Spinal cord (tissue), 10 donors: Measurements from ENCODE around the gene FOXF2. TPM values are rescaled to one million over a fixed set of nuclear protein-coding genes. Genes with fewer than 3 reads are reported as not detected.

ENCODE experiments used
- DNase-seq, 6 donors: peaks; one replicate each; pipeline versions ENCODE4 v3.0.0 to v3.0.0-alpha.2; 2013 to 2015; ENCODE audit warnings: low spot score in 6 of 6, low read depth in 4 of 6
- H3K27ac ChIP-seq: one replicate; pipeline ENCODE4 v1.5.1; 2013; ENCODE audit warnings: low read depth, low read length, control low read depth
- H3K27me3 ChIP-seq: one replicate; pipeline ENCODE4 v1.6.1; 2013; ENCODE audit warnings: low read length; ENCODE audit not compliant: control insufficient read depth, insufficient read depth
- H3K36me3 ChIP-seq: one replicate; pipeline ENCODE4 v1.6.1; 2013; ENCODE audit warnings: low read length; ENCODE audit not compliant: control insufficient read depth, insufficient read depth
- H3K4me1 ChIP-seq: one replicate; pipeline ENCODE4 v1.6.1; 2013; ENCODE audit warnings: low read length; ENCODE audit not compliant: control insufficient read depth, insufficient read depth
- H3K4me3 ChIP-seq: one replicate; pipeline ENCODE4 v1.5.1; 2013; ENCODE audit warnings: low read depth, low read length, control low read depth
- H3K9me3 ChIP-seq: one replicate; pipeline ENCODE4 v1.6.1; 2013; ENCODE audit warnings: low read length; ENCODE audit not compliant: control insufficient read depth, insufficient read depth
- WGBS: methylation state at CpG from one replicate; pipeline ENCODE4 v1.1.5; 2013; ENCODE audit warnings: missing lambda C conversion rate; ENCODE audit not compliant: insufficient coverage; 5-methylcytosine and 5-hydroxymethylcytosine counted together
- polyA plus RNA-seq, 2 donors: library from polyadenylated mRNA; unstranded; fragments of 120-200 nt; gene quantifications; one replicate each; pipeline ENCODE4 v1.2.1, GENCODE V29; 2013; ENCODE audit not compliant: insufficient read length in 2 of 2
- total RNA-seq, 2 donors: library from RNA; depleted of rRNA in 1 of 2; stranded (reverse); fragments of 120-200 nt in 1 of 2; fragments of >200 nt in 1 of 2; gene quantifications; one replicate each; pipeline versions ENCODE4 v1.2.3 to v1.2.4, GENCODE V29; 2013 to 2014
- donor health status: healthy.

FOXF2 gene
- total and polyA plus RNA-seq, 4 donors = 1.7 to 15.6 (median 10.1) TPM

DNA sequence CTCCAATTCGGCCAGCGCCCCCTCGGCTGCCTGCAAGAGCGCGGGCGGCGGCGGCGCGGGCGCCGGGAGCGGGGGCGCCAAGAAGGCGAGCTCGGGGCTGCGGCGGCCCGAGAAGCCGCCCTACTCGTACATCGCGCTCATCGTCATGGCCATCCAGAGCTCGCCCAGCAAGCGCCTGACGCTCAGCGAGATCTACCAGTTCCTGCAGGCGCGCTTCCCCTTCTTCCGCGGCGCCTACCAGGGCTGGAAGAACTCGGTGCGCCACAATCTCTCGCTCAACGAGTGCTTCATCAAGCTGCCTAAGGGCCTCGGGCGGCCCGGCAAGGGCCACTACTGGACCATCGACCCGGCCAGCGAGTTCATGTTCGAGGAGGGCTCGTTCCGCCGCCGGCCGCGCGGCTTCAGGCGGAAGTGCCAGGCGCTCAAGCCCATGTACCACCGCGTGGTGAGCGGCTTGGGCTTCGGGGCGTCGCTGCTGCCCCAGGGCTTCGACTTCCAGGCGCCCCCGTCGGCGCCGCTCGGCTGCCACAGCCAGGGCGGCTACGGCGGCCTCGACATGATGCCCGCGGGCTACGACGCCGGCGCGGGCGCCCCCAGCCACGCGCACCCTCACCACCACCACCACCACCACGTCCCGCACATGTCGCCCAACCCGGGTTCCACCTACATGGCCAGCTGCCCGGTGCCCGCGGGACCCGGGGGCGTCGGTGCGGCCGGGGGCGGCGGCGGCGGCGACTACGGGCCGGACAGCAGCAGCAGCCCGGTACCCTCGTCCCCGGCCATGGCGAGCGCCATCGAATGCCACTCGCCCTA lies 963 bp downstream of the FOXF2 start:
- H3K27ac ChIP-seq = no peak overlapping the region
- no peaks in the 10 kb centered on the region for H3K9me3 ChIP-seq
- H3K27me3 ChIP-seq = peaks cover 89% of the 10 kb centered on the region
- WGBS = under 1% methylated on average over 106 of the region's 106 CpGs
- peaks cover 29% of the 10 kb centered on the region for H3K4me1 ChIP-seq
- peak in 2 of 6 donors; percentile 72 to 74 for DNase-seq
- H3K4me3 ChIP-seq = peak overlapping the region; percentile 35
- H3K36me3 ChIP-seq = peaks cover 5% of the 10 kb centered on the region

DNA sequence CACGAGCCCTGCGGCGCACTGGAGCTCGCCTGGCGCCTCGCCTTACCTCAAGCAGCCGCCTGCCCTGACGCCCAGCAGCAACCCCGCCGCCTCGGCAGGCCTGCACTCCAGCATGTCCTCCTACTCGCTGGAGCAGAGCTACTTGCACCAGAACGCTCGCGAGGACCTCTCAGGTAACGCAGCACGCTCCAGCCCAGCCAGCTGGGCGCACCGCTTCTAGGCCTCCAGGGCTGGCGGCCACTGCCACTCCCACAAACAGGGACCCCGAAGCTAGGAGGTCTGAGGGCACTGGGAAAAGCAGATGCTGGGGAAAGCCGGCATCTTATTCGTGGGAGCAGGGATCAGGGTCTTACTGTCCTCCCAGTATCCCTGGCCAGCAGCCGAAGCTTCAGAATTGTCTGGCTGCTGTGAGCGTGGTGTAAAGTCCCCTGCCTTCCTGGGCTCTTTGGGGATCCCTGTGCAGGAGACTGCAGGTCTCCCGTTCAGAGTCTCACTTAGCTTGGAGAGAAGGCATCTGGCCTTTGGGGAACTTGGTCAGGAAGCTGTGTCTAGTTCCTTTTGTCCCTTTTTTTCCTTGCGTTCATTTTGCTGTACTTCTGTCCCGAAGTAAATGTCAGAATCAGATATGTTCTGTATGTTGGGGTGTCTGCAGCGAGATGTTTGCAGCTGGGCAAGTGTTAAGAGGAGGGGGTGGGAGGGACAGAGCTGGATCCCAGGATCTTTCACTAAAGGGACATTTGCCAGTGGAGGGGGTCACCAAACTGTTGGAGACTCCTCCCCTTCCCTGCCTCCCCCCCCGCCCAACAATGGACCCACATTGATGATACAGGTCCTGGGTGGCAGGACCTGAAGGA lies 1.8 kb downstream of the FOXF2 start:
- DNase-seq = no peak
- WGBS = 2% methylated on average over 27 of the region's 30 CpGs

GRCh38 chr6:1391800-1392309 lies 2.5 kb downstream of the FOXF2 start:
- DNase-seq = no peak
- H3K27me3 ChIP-seq = peaks cover 89% of the 10 kb centered on the region
- H3K4me3 ChIP-seq = peak overlapping the region; percentile 19
- 7% methylated on average over 7 of the region's 11 CpGs for WGBS
- H3K36me3 ChIP-seq = peaks cover 5% of the 10 kb centered on the region
- no peaks in the 10 kb centered on the region for H3K9me3 ChIP-seq
- H3K4me1 ChIP-seq = peaks cover 29% of the 10 kb centered on the region
- H3K27ac ChIP-seq = no peak overlapping the region

More for the DNA sequence above, 1.8 kb downstream of the FOXF2 start:
- no peak overlapping the region for H3K27ac ChIP-seq
- peaks cover 5% of the 10 kb centered on the region for H3K36me3 ChIP-seq
- H3K27me3 ChIP-seq = peaks cover 89% of the 10 kb centered on the region
- no peaks in the 10 kb centered on the region for H3K9me3 ChIP-seq
- peak overlapping the region; percentile 32 for H3K4me3 ChIP-seq
- H3K4me1 ChIP-seq = peaks cover 29% of the 10 kb centered on the region

- Histone ChIP-seq H3K27me3 (peaks cover 88% of the 10 kb centered on the region), H3K4me1 (peaks cover 29% of the 10 kb centered on the region), H3K9me3 (no peaks in the 10 kb centered on the region), H3K4me3 (peak overlapping the region; percentile 4), H3K27ac (peak overlapping the region; percentile 18), H3K36me3 (peaks cover 5% of the 10 kb centered on the region)
- WGBS = 4% methylated on average over 74 of the region's 74 CpGs
- no peak for DNase-seq
These were observed 3.7 kb downstream of the FOXF2 start for GRCh38 chr6:1392813-1393640.

GRCh38 chr6:1393641-1394283 lies 4.4 kb downstream of the FOXF2 start:
- H3K27me3 ChIP-seq = peaks cover 88% of the 10 kb centered on the region
- H3K27ac ChIP-seq = no peak overlapping the region
- DNase-seq = no peak
- peaks cover 5% of the 10 kb centered on the region for H3K36me3 ChIP-seq
- no peaks in the 10 kb centered on the region for H3K9me3 ChIP-seq
- peaks cover 28% of the 10 kb centered on the region for H3K4me1 ChIP-seq
- WGBS = 6% methylated on average over 46 of the region's 47 CpGs
- peak overlapping the region; percentile 4 for H3K4me3 ChIP-seq

DNA sequence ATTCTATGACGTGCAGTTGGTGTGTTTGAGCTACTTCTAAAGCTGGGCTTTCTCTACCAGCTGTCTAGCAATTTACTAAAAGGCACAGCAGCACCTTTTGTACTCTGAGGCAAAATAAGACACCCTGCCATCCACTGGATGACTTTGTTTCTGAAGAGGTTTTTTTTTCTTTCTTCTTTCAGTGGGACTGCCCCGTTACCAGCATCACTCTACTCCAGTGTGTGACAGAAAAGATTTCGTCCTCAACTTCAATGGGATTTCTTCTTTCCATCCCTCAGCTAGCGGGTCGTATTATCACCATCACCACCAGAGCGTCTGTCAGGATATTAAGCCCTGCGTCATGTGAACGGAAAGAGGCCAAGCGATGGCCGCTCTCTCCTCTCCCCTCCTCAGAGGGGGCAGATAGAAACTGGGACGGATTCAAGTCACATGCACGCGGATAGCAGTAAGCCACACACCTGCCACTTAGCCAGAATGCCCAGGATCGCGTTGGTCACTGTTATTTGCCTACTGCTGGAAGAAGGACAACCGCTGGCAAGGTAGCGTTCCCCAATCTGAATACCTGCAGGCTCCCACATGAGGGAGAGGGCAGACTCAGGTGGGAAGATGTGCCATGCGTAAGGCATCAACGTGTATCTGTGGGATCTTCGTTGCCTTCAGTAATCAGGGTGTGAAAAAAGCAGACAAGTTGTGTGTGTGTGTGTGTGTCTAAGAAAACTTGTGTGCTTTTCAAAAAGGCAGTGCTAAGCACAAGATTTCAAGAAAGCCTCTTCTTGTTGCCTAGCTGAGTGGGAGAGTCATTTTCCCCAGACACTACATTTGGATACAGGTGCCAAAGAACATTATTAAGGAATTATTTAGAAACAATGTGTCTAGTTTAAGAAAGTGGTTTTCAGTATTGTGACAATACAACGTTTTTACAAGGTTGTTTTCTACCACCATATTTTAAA lies 5.4 kb downstream of the FOXF2 start:
- no peaks in the 10 kb centered on the region for H3K9me3 ChIP-seq
- H3K4me1 ChIP-seq = peaks cover 23% of the 10 kb centered on the region
- H3K36me3 ChIP-seq = peaks cover 5% of the 10 kb centered on the region
- whole genome bisulfite sequencing = 13% methylated on average over 13 of the region's 21 CpGs
- H3K4me3 ChIP-seq = no peak overlapping the region
- H3K27ac ChIP-seq = no peak overlapping the region
- DNase-seq = no peak
- peaks cover 89% of the 10 kb centered on the region for H3K27me3 ChIP-seq

DNA sequence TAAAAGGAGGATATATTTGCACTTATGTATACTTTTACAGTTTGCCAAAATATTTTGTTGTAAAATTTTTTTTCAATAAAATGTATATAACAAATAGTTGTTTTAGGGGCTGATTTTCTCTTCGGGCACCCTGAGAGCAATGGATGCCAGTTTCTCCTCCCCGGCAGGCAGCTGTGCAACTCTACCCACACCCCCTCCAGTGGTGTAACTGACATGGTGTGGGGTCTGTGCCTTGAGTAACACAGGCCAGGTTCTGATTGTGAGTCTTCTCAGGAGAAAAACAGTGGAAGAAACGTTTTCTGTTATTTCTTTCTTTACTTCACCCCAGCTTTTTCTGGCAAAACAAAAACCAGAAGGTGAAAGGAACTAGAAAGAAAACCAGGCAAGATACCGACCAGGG lies 6.1 kb downstream of the FOXF2 start:
- DNase-seq = no peak
- Histone ChIP-seq H3K27ac (no peak overlapping the region), H3K36me3 (peaks cover 5% of the 10 kb centered on the region), H3K9me3 (no peaks in the 10 kb centered on the region), H3K4me1 (peaks cover 18% of the 10 kb centered on the region), H3K27me3 (peaks cover 90% of the 10 kb centered on the region), H3K4me3 (no peak overlapping the region)
- 14% methylated on average over 1 of the region's 4 CpGs for WGBS
